IMR-90 (cell line): Measurements from ENCODE around the gene LRRC15. TPM values are rescaled to one million over a fixed set of nuclear protein-coding genes. Genes with fewer than 3 reads are reported as not detected.

ENCODE experiments used
- ATAC-seq: fragments of 200-7000 bp; cut with Tn5 transposase; 2 replicates; pipeline ENCODE4 v1.9.1; 2020; ENCODE audit warnings: low read depth, mild to moderate bottlenecking, moderate library complexity
- BruUV-seq: library from RNA; stranded (reverse); fragments of 400-500 nt; replicated peaks from 2 replicates; lab custom pipeline; 2021; lab: Mats Ljungman, UMichigan
- CTCF ChIA-PET: fragments of 300-600 bp; formaldehyde crosslinking; extraction: SDS; loops from one replicate; lab custom pipeline; 2021; ENCODE audit warnings: antibody characterized with exemption; lab: Yijun Ruan, JAX
- POLR2A ChIA-PET: fragments of 300-600 bp; sonication (Branson Sonifier 250); formaldehyde crosslinking; loops from one replicate; lab custom pipeline; 2022; ENCODE audit warnings: antibody characterized with exemption; ENCODE audit not compliant: unreplicated experiment; lab: Charles Lee
- DNase-seq: peaks from one replicate; pipeline ENCODE4 v3.0.0; 2013
- H2AFZ ChIP-seq: replicated peaks from 2 replicates; pipeline ENCODE3; 2013; ENCODE audit warnings: low read length, mild to moderate bottlenecking; ENCODE audit not compliant: poor library complexity
- H2AK5ac ChIP-seq: 2 replicates; pipeline ENCODE4 v1.6.1; 2013; ENCODE audit warnings: low read depth, low read length, inconsistent platforms
- H2AK9ac ChIP-seq: replicated peaks from 2 replicates; pipeline ENCODE3; 2013; ENCODE audit warnings: mild to moderate bottlenecking, low read depth, low read length, moderate library complexity; ENCODE audit not compliant: poor library complexity
- H2BK120ac ChIP-seq: 2 replicates; pipeline ENCODE4 v1.6.1; 2013; ENCODE audit warnings: low read depth, low read length, inconsistent platforms
- H2BK15ac ChIP-seq: 3 replicates; pipeline ENCODE4 v1.6.1; 2013; ENCODE audit warnings: low read depth, low read length, inconsistent platforms
- H2BK20ac ChIP-seq: 2 replicates; pipeline ENCODE4 v1.6.1; 2013; ENCODE audit warnings: low read depth, mild to moderate bottlenecking, inconsistent platforms, low read length, moderate library complexity
- H2BK5ac ChIP-seq: 2 replicates; pipeline ENCODE4 v1.6.1; 2013; ENCODE audit warnings: mild to moderate bottlenecking, low read depth, low read length, inconsistent platforms; ENCODE audit not compliant: poor library complexity, severe bottlenecking
- H3K14ac ChIP-seq: replicated peaks from 2 replicates; pipeline ENCODE4 v1.6.1; 2013; ENCODE audit warnings: low read depth, low read length, inconsistent platforms
- H3K18ac ChIP-seq: 2 replicates; pipeline ENCODE4 v1.6.1; 2013; ENCODE audit warnings: low read depth, low read length, control low read depth
- H3K23ac ChIP-seq: 2 replicates; pipeline ENCODE4 v1.6.1; 2013; ENCODE audit warnings: low read depth, low read length, inconsistent platforms
- H3K27ac ChIP-seq: 2 replicates; pipeline ENCODE4 v1.5.1; 2013; ENCODE audit warnings: mild to moderate bottlenecking, control low read depth, low read length; ENCODE audit not compliant: insufficient read depth
- H3K27me3 ChIP-seq: 2 replicates; pipeline ENCODE4 v1.6.1; 2013; ENCODE audit warnings: low read length; ENCODE audit not compliant: control insufficient read depth, insufficient read depth
- H3K36me3 ChIP-seq: 2 replicates; pipeline ENCODE4 v1.6.1; 2013; ENCODE audit warnings: low read length, mixed read lengths; ENCODE audit not compliant: control insufficient read depth, insufficient read depth
- H3K4ac ChIP-seq: 2 replicates; pipeline ENCODE4 v1.6.1; 2013; ENCODE audit warnings: low read depth, low read length, inconsistent platforms
- H3K4me1 ChIP-seq: 2 replicates; pipeline ENCODE4 v1.6.1; 2013; ENCODE audit warnings: low read length, mixed read lengths; ENCODE audit not compliant: control insufficient read depth, insufficient read depth
- H3K4me2 ChIP-seq: 2 replicates; pipeline ENCODE4 v1.6.1; 2013; ENCODE audit warnings: low read depth, mild to moderate bottlenecking, control low read depth, low read length, moderate library complexity
- H3K4me3 ChIP-seq: 2 replicates; pipeline ENCODE4 v1.5.1; 2013; ENCODE audit warnings: low read depth, mild to moderate bottlenecking, control low read depth, low read length, moderate library complexity; ENCODE audit not compliant: insufficient read depth
- H3K56ac ChIP-seq: 2 replicates; pipeline ENCODE4 v1.6.1; 2013; ENCODE audit warnings: low read length, inconsistent platforms; ENCODE audit not compliant: insufficient read depth; ENCODE audit errors: extremely low read depth
- H3K79me1 ChIP-seq, 2 experiments: 2 replicates each; pipeline ENCODE4 v1.6.1; 2013; ENCODE audit warnings: low read length in 2 of 2, inconsistent platforms in 1 of 2, low read depth in 1 of 2
- H3K9ac ChIP-seq: 2 replicates; pipeline ENCODE4 v1.6.1; 2013; ENCODE audit warnings: low read depth, low read length, control low read depth
- H3K9me1 ChIP-seq: 2 replicates; pipeline ENCODE4 v1.6.1; 2013; ENCODE audit warnings: low read length, inconsistent platforms; ENCODE audit not compliant: insufficient read depth
- H3K9me3 ChIP-seq: 2 replicates; pipeline ENCODE4 v1.6.1; 2013; ENCODE audit warnings: low read length; ENCODE audit not compliant: control insufficient read depth, insufficient read depth
- H4K20me1 ChIP-seq: 2 replicates; pipeline ENCODE4 v1.6.1; 2013; ENCODE audit warnings: low read length, inconsistent platforms; ENCODE audit not compliant: insufficient read depth
- H4K5ac ChIP-seq: 2 replicates; pipeline ENCODE4 v1.6.1; 2013; ENCODE audit warnings: mild to moderate bottlenecking, low read depth, low read length, control low read depth
- H4K8ac ChIP-seq, 2 experiments: 2 replicates each; pipeline ENCODE4 v1.6.1; 2013; ENCODE audit warnings: low read depth in 2 of 2, low read length in 2 of 2, control low read depth in 1 of 2, inconsistent platforms in 1 of 2
- H4K91ac ChIP-seq: 2 replicates; pipeline ENCODE4 v1.6.1; 2013; ENCODE audit warnings: low read depth, low read length, inconsistent platforms; ENCODE audit not compliant: insufficient read depth
- CEBPB ChIP-seq: IDR thresholded peaks from 2 replicates; pipeline ENCODE4 v1.6.1; 2012; ENCODE audit warnings: low read depth, low read length, improper control_type of control experiment
- CTCF ChIP-seq: conservative IDR thresholded peaks from 2 replicates; pipeline ENCODE4 v1.5.1; 2012; ENCODE audit warnings: mild to moderate bottlenecking, low read depth, low read length, improper control_type of control experiment
- ELK1 ChIP-seq: fragments of 150-350 bp; IDR thresholded peaks from 2 replicates; pipeline ENCODE4 v1.6.1; 2016; ENCODE audit warnings: low read depth, mild to moderate bottlenecking, low read length, moderate library complexity, borderline replicate concordance
- WGBS, 2 experiments: methylation state at CpG; one replicate each; pipeline versions ENCODE4 v1.1.5 to v1.1.7; 2013; ENCODE audit warnings: missing lambda C conversion rate in 2 of 2; ENCODE audit not compliant: insufficient read length in 1 of 2; ENCODE audit errors: extremely low coverage in 2 of 2; 5-methylcytosine and 5-hydroxymethylcytosine counted together
- dilution Hi-C: fragments of 300-500 bp; cut with HindIII; formaldehyde crosslinking; loops from one replicate; pipeline ENCODE4 v1.14.3; 2018; ENCODE audit warnings: low sequenced_read_pairs; ENCODE audit not compliant: unreplicated experiment
- in situ Hi-C: fragments of 300-500 bp; cut with MboI; formaldehyde crosslinking; loops from 3 replicates; pipeline ENCODE4 v1.14.3; 2019; ENCODE audit warnings: low sequenced_read_pairs, inconsistent platforms, mixed read lengths
- intact Hi-C: fragments of 100-400 bp; cut with micrococcal nuclease; formaldehyde crosslinking; loops from 2 replicates; pipeline ENCODE4 v1.10.0; 2022
- polyA plus RNA-seq, 3 experiments: library from polyadenylated mRNA; depleted of rRNA; stranded (reverse); fragments of >200 nt; gene quantifications; 2 replicates each; pipeline ENCODE4 v1.2.3, GENCODE V29; 2012; ENCODE audit warnings: low replicate concordance in 1 of 3
- total RNA-seq: library from RNA; depleted of rRNA; stranded (reverse); fragments of >200 nt; gene quantifications from 2 replicates; pipeline ENCODE4 v1.2.3, GENCODE V29; 2012

The LRRC15 gene
- total and polyA plus RNA-seq, 2 of the 4 experiments (the other 2 are of a cell fraction), result 2.5 to 9.0 TPM

GRCh38 chr3:194316918-194317317 is 52.6 kb downstream of the LRRC15 start:
- no peaks in the 10 kb centered on the region for H3K9me1 ChIP-seq
- no peak overlapping the region for H4K5ac ChIP-seq
- no peaks in the 10 kb centered on the region for H3K36me3 ChIP-seq
- ATAC-seq, result no peak
- ChIA-PET POLR2A (no interaction called here), CTCF (interaction anchor here (0.6 to 2.5 kb wide), 2 partner anchors 535 to 562 kb away, joined by 5 to 83 read pairs; no protein-coding TSS in a partner anchor)
- H2AFZ ChIP-seq, result no peak overlapping the region
- TF ChIP-seq CEBPB (no peak), CTCF (no peak), ELK1 (no peak)
- H3K23ac ChIP-seq, result no peak overlapping the region
- no peak overlapping the region for H3K4me3 ChIP-seq
- no peaks in the 10 kb centered on the region for H4K20me1 ChIP-seq
- dilution Hi-C loops, result no loop called here
- in situ Hi-C loops, result loop anchor here (5.0 to 10.0 kb wide), 3 partner anchors 180 to 652 kb away; partner anchors contain the start of gene HES1
- no CpG with 5 or more reads among the region's 6 CpGs for WGBS, 2 experiments
- intact Hi-C loops, result loop anchor here (5.0 to 10.0 kb wide), 3 partner anchors 245 to 1852 kb away; no protein-coding TSS in a partner anchor
- no peak overlapping the region for H3K4me2 ChIP-seq
- H4K8ac ChIP-seq, result no peak overlapping the region
- no peak for DNase-seq
- no peaks in the 10 kb centered on the region for H3K79me1 ChIP-seq
- no peak overlapping the region for H4K91ac ChIP-seq
- no peak overlapping the region for H2AK9ac ChIP-seq
- peaks cover 12% of the 10 kb centered on the region for H3K9me3 ChIP-seq
- peaks cover 53% of the 10 kb centered on the region for H3K27me3 ChIP-seq
- no peak overlapping the region for H3K14ac ChIP-seq
- H3K56ac ChIP-seq, result no peak overlapping the region
- no peak overlapping the region for H2BK15ac ChIP-seq
- H2AK5ac ChIP-seq, result no peak overlapping the region
- peaks cover 3% of the 10 kb centered on the region; the same call in 1 of the 2 replicates for H3K4me1 ChIP-seq
- H3K27ac ChIP-seq, result no peak overlapping the region
- no peak overlapping the region for H3K9ac ChIP-seq
- BruUV-seq, result no TSS peak
- H3K18ac ChIP-seq, result no peak overlapping the region
- H3K4ac ChIP-seq, result no peak overlapping the region
- H2BK20ac ChIP-seq, result no peak overlapping the region
- no peak overlapping the region for H2BK5ac ChIP-seq
- no peak overlapping the region for H2BK120ac ChIP-seq
